ENCODE results near the gene INPP5A.

Gene INPP5A

DNA sequence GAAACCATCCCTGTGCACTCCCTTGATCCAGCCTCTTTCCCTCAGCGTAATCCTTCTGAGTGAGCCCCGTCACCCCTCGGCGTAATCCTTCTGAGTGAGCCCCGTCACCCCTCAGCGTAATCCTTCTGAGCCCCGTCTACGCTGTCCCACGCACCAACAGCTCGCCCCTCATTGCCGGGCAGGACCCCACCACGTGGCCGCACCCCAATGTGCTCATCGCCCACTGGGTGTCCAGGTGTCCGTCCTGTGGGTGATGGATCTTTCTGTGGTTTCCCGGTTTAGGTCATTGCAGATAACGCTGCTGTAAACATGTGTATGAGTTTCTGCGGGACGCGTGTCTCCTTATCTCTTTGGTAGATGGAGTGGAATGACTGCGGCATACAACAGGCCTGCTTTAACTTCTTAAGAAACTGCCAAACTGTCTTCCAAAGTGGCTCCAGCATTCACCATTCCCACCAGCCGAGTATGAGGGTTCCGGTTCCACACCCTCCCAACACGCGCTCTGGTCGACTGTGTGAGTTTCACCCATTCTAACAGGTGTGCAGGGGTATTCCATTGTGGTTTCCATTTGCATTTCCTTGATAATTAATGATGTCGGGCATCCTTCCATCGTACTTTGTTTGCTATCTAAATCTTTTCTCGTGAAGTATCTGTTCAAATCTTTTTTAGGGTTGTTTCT lies 290.4 kb downstream of the INPP5A start:
- peaks cover 6% of the 10 kb centered on the region for H3K9me3 ChIP-seq (ENCODE audit: severe bottlenecking)
- TF ChIP-seq, protein P1, sequence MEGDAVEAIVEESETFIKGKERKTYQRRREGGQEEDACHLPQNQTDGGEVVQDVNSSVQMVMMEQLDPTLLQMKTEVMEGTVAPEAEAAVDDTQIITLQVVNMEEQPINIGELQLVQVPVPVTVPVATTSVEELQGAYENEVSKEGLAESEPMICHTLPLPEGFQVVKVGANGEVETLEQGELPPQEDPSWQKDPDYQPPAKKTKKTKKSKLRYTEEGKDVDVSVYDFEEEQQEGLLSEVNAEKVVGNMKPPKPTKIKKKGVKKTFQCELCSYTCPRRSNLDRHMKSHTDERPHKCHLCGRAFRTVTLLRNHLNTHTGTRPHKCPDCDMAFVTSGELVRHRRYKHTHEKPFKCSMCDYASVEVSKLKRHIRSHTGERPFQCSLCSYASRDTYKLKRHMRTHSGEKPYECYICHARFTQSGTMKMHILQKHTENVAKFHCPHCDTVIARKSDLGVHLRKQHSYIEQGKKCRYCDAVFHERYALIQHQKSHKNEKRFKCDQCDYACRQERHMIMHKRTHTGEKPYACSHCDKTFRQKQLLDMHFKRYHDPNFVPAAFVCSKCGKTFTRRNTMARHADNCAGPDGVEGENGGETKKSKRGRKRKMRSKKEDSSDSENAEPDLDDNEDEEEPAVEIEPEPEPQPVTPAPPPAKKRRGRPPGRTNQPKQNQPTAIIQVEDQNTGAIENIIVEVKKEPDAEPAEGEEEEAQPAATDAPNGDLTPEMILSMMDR (IDR thresholded peaks at IDR 0.05; ENCODE audit: low read depth, low read length) = no peak
- no peaks in the 10 kb centered on the region for H3K27me3 ChIP-seq (ENCODE audit: insufficient read depth, low read depth, severe bottlenecking)
- DNase-seq = no peak
- H3K36me3 ChIP-seq = no peaks in the 10 kb centered on the region
- H3K27ac ChIP-seq = no peak overlapping the region
- H3K4me3 ChIP-seq (ENCODE audit: low read depth, low read length) = no peak overlapping the region

DNA sequence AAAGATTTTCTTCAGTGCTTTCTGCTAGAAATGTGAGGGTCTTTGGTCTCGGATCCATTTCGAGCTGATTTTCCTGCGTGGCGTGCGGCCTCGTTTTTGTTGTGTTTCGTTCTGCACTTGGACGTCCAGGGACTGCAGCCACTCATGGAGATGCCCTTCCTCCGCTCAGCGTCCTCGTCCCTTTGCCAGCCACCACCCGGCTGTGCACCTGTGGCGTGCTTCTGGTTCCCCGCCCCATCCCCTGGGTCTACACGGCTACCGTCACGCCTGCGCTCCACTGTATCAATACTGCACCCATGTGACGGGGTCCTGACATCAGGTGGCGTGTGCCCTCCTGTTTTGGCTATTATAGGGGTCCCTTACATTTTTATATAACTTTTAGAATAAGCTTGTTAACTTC lies 291.1 kb downstream of the INPP5A start:
- TF ChIP-seq, protein P1 (IDR thresholded peaks at IDR 0.05; ENCODE audit: low read depth, low read length) = no peak
- DNase-seq = no peak
- Histone ChIP-seq H3K27me3 (ENCODE audit: insufficient read depth, low read depth, severe bottlenecking) (no peaks in the 10 kb centered on the region), H3K36me3 (no peaks in the 10 kb centered on the region), H3K4me3 (ENCODE audit: low read depth, low read length) (no peak overlapping the region), H3K27ac (no peak overlapping the region), H3K9me3 (ENCODE audit: severe bottlenecking) (peaks cover 6% of the 10 kb centered on the region)

DNA sequence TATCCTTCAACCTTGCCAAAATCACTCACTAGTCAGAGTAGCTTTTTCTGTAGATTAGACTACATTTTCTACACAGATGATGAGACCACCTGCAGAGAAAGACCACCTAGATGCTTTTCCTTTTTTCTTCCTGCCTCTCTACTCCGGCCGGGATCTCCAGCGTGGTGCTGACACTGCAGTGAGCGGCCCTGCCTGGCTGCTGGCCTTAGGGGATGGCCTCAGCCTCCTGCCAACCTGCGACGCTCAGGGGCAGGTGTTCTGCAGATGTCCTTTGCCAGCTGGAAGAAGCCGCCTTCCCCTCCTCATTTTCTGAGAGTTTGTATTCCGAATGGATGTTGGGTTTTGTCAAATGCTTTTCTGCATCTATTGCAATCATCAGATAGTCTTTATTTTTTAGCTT lies 291.8 kb downstream of the INPP5A start:
- no peak for DNase-seq
- Histone ChIP-seq H3K27ac (no peak overlapping the region), H3K4me3 (ENCODE audit: low read depth, low read length) (no peak overlapping the region), H3K27me3 (ENCODE audit: insufficient read depth, low read depth, severe bottlenecking) (no peaks in the 10 kb centered on the region), H3K9me3 (ENCODE audit: severe bottlenecking) (peaks cover 6% of the 10 kb centered on the region), H3K36me3 (no peaks in the 10 kb centered on the region)
- TF ChIP-seq, protein P1 (IDR thresholded peaks at IDR 0.05; ENCODE audit: low read depth, low read length) = no peak

DNA sequence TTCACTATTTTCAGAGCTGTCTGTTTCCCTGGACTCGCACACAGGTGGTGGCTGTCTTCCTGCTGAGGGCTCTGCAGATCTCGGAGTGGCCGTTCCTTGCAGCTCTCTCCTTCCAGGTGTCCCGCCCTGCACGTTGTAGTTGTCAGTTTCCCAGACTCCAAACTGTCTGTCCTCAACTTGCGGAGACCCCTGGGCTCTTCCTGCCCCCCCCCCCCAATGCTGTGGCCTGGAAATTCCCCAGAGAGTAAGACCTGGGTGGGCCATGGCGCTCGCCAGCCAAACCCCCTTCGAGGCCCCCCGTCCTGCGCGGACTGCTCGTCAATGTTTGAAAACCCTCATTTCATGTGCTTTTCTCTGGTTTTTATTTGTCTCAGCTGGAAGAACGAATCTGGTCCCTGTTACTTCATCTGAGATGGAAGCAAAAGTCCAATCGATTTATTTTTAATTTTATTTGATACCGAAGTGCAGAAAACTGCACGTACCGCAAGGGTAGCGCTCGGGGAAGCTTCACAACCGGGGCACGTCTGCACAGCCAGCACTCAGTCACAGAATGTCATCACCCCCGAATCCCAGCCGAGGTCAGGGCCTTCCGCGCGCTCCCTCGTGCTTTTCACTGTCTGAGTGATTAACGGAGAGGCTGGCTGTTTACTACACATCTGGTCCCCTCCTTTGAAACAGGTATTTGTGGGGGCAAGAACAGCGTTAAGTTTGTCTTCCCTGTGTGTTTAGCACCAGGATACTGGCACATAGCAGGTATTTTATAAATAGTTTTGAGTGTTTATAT lies 294.8 kb downstream of the INPP5A start:
- Histone ChIP-seq H3K27me3 (ENCODE audit: insufficient read depth, low read depth, severe bottlenecking) (no peaks in the 10 kb centered on the region), H3K27ac (no peak overlapping the region), H3K36me3 (no peaks in the 10 kb centered on the region), H3K4me3 (ENCODE audit: low read depth, low read length) (no peak overlapping the region), H3K9me3 (ENCODE audit: severe bottlenecking) (no peaks in the 10 kb centered on the region)
- no peak for DNase-seq
- TF ChIP-seq, protein P1 (IDR thresholded peaks at IDR 0.05; ENCODE audit: low read depth, low read length) = no peak

Data from WERI-Rb-1 (cell line).